HG03354 (cell line): ENCODE results near the gene ANKS6.
A peak's percentile ranks its signal among the peaks of the same experiment; 100 is the strongest.

Experiments used
- ATAC-seq: cut with Tn5 transposase; IDR thresholded peaks from one replicate; pipeline ENCODE4 v1.9.1; 2021; ENCODE audit warnings: mild to moderate bottlenecking; ENCODE audit not compliant: unreplicated experiment, poor library complexity, severe bottlenecking

Gene ANKS6

GRCh38 chr9:98796364-98797101, at the start of gene ANKS6:
Gene ANKS6, minus strand, starts transcription at chr9:98796555. Its CDS starts 64 bp downstream, at chr9:98796491.
- peak; percentile 87 for ATAC-seq

- ATAC-seq: no peak
Measured at GRCh38 chr9:98846081-98846480, 49.7 kb upstream of the ANKS6 start.

GRCh38 chr9:98842510-98842909, 46.2 kb upstream of the ANKS6 start:
- ATAC-seq: no peak

GRCh38 chr9:98839724-98840123, 43.4 kb upstream of the ANKS6 start:
- no peak for ATAC-seq

- no peak for ATAC-seq
Measured at GRCh38 chr9:98838868-98839565, 42.7 kb upstream of the ANKS6 start.

- no peak for ATAC-seq
Measured at GRCh38 chr9:98838155-98838867, 42.0 kb upstream of the ANKS6 start.

GRCh38 chr9:98837516-98837915, 41.2 kb upstream of the ANKS6 start:
- ATAC-seq: no peak

GRCh38 chr9:98836206-98836605, 39.9 kb upstream of the ANKS6 start:
- ATAC-seq: no peak

GRCh38 chr9:98834386-98834785, 38.0 kb upstream of the ANKS6 start:
- no peak for ATAC-seq

GRCh38 chr9:98833090-98833956, 37.0 kb upstream of the ANKS6 start:
- no peak for ATAC-seq

GRCh38 chr9:98832768-98833089, 36.4 kb upstream of the ANKS6 start:
- ATAC-seq: no peak

- no peak for ATAC-seq
Measured at GRCh38 chr9:98831696-98832095, 35.3 kb upstream of the ANKS6 start.

GRCh38 chr9:98830554-98830953, 34.2 kb upstream of the ANKS6 start:
- ATAC-seq: no peak

- ATAC-seq: no peak
Measured at GRCh38 chr9:98829766-98830165, 33.4 kb upstream of the ANKS6 start.

- no peak for ATAC-seq
Measured at GRCh38 chr9:98826716-98827115, 30.4 kb upstream of the ANKS6 start.

- ATAC-seq: no peak
Measured at GRCh38 chr9:98825414-98825813, 29.1 kb upstream of the ANKS6 start.

- no peak for ATAC-seq
Measured at GRCh38 chr9:98823666-98824334, 27.4 kb upstream of the ANKS6 start.

- no peak for ATAC-seq
Measured at GRCh38 chr9:98822661-98823060, 26.3 kb upstream of the ANKS6 start.

- ATAC-seq: no peak
Measured at GRCh38 chr9:98821831-98822230, 25.5 kb upstream of the ANKS6 start.
